Lower leg skin (tissue), 4 donors: ENCODE results near the gene FGD3. TPM values are rescaled to one million over a fixed set of nuclear protein-coding genes. Genes with fewer than 3 reads are reported as not detected.
A peak's percentile ranks its signal among the peaks of the same experiment; 100 is the strongest.
"Not testable (repeated sequence)": the region's sequence is repeated elsewhere in the genome, so short reads cannot be mapped to it uniquely, and the experiment has no call there.

ENCODE experiments used
- DNase-seq, 2 donors: peaks; one replicate each; pipeline ENCODE4 v3.0.0-alpha.2; 2019; ENCODE audit warnings: low spot score in 2 of 2
- H3K4me3 ChIP-seq: fragments of 200-600 bp; sonication (generic); 2 replicates; pipeline ENCODE4 v1.5.1; 2017; ENCODE audit warnings: mild to moderate bottlenecking, low read depth; ENCODE audit not compliant: poor library complexity, severe bottlenecking
- CTCF ChIP-seq, 3 donors: fragments of 450-650 bp; IDR thresholded peaks; one replicate each; pipeline ENCODE4 v1.5.1; 2016; ENCODE audit warnings: antibody characterized with exemption in 3 of 3, mild to moderate bottlenecking in 3 of 3, moderate library complexity in 2 of 3
- POLR2A ChIP-seq, 2 donors: fragments of 450-650 bp; IDR thresholded peaks; one replicate each; pipeline ENCODE4 v1.6.1; 2016 to 2017; ENCODE audit warnings: antibody characterized with exemption in 2 of 2, mild to moderate bottlenecking in 1 of 2, moderate library complexity in 1 of 2
- WGBS, 2 donors: methylation state at CpG; one replicate each; pipeline ENCODE4 v1.1.5; 2018; 5-methylcytosine and 5-hydroxymethylcytosine counted together
- intact Hi-C: fragments of 100-400 bp; cut with DNase I; formaldehyde crosslinking; loops from one replicate; pipeline ENCODE4 v1.15.0; 2023; ENCODE audit warnings: low total_unique reads
- total RNA-seq, 4 donors: library from RNA; depleted of rRNA; stranded (reverse); fragments of >200 nt; gene quantifications; one replicate each; pipeline ENCODE4 v1.1.0, GENCODE V29; 2016

The FGD3 gene
- total RNA-seq, 4 donors from 2014 or later: 3.4 to 11.6 (median 5.7) TPM

- peak in 1 of 2 donors; percentile 60 for DNase-seq
These were observed 41.0 kb downstream of the FGD3 start for GRCh38 chr9:92988215-92988768.

DNA sequence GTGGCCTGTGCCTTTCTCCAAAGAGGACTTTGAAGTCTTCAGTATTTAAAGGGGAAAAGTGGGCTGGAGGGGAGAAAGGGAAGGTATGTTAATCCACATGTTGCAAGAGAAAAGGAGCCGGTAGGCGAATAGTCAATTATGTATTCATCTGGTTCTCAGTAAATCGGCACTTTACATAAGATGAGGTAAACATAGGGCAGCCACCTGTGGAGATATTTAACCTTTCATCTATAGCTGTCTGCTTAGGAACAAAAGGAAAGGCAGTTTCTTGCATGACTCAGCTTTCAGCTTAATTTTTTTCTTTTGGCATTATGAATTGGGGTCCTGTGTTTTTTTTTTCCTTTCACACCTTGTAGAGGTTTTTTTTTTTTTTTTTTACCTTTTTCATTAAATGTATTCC, 42.2 kb downstream of the FGD3 start:
- DNase-seq: no peak
- intact Hi-C loops: no loop called here
- TF ChIP-seq CTCF (IDR thresholded peaks at IDR 0.05) (no peak), POLR2A (IDR thresholded peaks at IDR 0.05) (no peak)
- 47 to 50% methylated on average over 3 of the region's 3 CpGs for WGBS, 2 donors
- H3K4me3 ChIP-seq: no peak overlapping the region

More at GRCh38 chr9:92988215-92988768, 41.0 kb downstream of the FGD3 start:
- no peak overlapping the region for H3K4me3 ChIP-seq
- 63 to 86% methylated on average over 1 of the region's 1 CpG for WGBS, 2 donors
- intact Hi-C loops: no loop called here
- TF ChIP-seq POLR2A (IDR thresholded peaks at IDR 0.05) (no peak), CTCF (IDR thresholded peaks at IDR 0.05) (no peak)

- DNase-seq: no peak
- no peak overlapping the region for H3K4me3 ChIP-seq
- 82 to 88% methylated on average over 3 of the region's 3 CpGs for WGBS, 2 donors
- intact Hi-C loops: no loop called here
- TF ChIP-seq POLR2A (IDR thresholded peaks at IDR 0.05) (no peak), CTCF (IDR thresholded peaks at IDR 0.05) (no peak)
These were observed 43.1 kb downstream of the FGD3 start for GRCh38 chr9:92990461-92990860.

DNA sequence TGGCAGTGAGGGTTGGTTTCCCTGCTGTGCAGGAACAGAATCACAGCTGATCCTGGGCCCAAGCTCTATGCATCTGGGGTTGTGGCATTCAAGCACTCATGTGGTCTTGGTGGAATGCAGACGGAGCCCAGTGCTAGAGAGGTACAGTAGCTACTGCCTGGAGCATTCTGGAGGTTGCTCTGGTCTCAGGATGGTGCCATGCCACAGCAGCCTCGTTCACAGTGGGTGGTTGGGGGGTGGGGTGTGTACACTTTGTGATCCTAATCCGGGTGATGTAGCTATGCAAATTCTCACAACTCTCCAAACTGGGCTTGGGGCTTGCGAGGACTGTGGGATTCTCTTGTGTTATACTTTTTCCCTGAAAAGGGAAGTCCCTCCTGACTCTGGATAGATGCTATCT, 45.2 kb downstream of the FGD3 start:
- intact Hi-C loops: no loop called here

GRCh38 chr9:92998871-92999270, 51.5 kb downstream of the FGD3 start:
- intact Hi-C loops, H3K4me3 ChIP-seq: not testable (repeated sequence)
- peak in 1 of 2 donors; percentile 46 for DNase-seq
- WGBS, 2 donors: 87 to 90% methylated on average over 10 of the region's 10 CpGs

More for the DNA sequence above, 45.2 kb downstream of the FGD3 start:
- no peak for TF ChIP-seq CTCF (IDR thresholded peaks at IDR 0.05)
- no peak for TF ChIP-seq POLR2A (IDR thresholded peaks at IDR 0.05)
- no peak overlapping the region for H3K4me3 ChIP-seq
- peak in 1 of 2 donors; percentile 73 for DNase-seq
- 81 to 85% methylated on average over 4 of the region's 4 CpGs for WGBS, 2 donors

DNA sequence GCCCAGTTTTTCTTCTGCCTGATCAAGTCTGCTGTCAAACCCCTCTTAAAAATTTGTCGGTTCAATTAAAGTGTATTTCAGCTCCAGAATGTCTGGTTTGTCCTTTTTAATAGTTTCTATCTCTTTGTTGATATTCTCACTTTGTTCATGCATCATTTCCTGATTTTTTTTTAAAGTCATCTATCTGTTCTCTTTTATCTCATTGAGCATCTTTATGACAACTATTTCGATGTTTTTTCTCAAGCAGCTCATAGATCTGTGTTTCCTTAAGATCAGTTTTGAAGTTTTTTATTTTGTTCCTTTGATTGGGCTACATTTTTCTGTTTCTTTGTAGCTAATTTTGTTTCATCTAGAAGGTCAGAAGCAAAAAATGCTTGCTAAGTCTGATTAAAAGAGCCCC, 53.7 kb downstream of the FGD3 start:
- 85 to 91% methylated on average over 2 of the region's 2 CpGs for WGBS, 2 donors
- no peak for TF ChIP-seq POLR2A (IDR thresholded peaks at IDR 0.05)
- TF ChIP-seq CTCF (IDR thresholded peaks at IDR 0.05): no peak
- intact Hi-C loops: no loop called here

More for the DNA sequence above, 53.7 kb downstream of the FGD3 start:
- DNase-seq: no peak
- no peak overlapping the region for H3K4me3 ChIP-seq
